Cerebellar nuclear complex (tissue), 1 donor: Measurements from ENCODE around the gene ZCCHC14.

Experiments
- DNase-seq, 2 experiments: peaks; one replicate each; lab custom pipeline; 2025; lab: John Stamatoyannopoulos, UW

ZCCHC14 gene

DNA sequence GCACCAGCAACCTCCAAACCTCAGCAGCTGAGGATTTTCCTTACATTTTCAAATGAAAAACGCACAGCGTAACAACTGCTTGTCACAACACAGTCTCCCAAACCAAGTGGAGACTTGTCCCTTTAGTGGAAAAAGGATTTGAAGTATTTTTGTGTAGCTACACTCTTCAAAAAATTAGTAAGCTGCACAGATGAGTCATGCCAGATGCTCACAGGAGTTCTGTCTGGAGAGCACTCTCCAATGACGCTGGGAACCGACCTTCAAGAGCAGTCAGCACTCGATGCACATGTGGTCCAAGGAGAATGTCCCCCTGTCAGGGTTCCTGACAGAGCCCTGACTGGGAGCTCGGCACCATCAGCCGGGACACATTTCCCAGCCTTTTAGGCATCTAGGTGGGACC is 60.9 kb downstream of the ZCCHC14 start:
- no peak for DNase-seq

DNA sequence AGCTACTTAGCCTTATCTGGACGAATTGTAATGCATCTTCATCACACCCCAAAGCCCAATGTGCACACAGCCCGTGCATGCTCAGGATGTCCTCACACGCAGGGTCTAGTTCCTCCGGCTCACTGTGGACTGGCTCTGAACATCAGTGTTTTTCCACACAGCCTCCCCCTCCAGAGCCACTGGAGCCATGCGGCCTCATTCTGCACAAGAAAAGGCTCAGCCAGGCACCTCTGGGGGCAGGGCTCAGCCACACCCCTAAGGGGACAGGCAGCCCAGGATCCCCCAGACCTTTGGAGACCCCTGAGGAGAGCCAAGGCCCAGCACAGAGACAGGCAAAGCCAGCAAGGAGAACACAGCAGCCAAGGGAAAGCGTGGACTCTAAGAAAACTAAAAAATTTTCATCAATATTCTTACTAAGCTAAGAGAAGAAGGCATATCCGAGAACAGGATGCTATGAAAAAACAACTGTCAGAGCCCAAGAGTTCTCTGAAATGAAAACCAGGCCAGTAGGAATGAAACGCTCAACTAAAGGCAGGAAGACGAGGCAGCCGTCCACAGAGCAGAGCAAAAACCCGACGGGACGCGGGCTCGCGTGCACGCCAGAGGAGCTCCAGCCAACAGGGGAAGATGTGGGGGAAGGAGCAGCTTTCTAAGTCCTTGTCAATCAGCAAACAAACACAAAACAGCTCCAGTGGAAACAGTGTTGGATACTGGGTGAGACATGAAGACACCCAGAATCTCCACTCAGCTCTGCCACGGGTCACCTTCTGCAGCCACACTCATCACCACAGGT is 66.2 kb downstream of the ZCCHC14 start:
- DNase-seq: no peak

DNA sequence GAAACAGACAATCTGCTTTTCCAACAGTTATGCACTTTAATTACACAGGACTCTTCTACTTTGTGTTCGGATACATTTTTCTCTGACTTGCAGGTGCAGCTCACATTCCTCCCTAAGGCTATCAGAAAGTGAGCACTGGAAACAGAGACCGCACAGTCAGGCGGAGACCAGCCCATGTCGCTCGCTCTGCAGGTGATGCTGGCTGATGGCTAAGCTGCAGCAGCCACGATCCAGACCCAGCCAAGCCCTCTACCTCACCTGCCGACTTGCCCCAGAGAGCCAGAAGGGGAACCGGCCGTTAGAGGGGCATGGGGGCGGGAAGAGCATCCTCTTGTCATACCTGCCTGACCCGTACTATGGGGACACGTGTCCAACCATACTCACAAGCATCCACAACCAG is 66.9 kb downstream of the ZCCHC14 start:
- no peak for DNase-seq

DNA sequence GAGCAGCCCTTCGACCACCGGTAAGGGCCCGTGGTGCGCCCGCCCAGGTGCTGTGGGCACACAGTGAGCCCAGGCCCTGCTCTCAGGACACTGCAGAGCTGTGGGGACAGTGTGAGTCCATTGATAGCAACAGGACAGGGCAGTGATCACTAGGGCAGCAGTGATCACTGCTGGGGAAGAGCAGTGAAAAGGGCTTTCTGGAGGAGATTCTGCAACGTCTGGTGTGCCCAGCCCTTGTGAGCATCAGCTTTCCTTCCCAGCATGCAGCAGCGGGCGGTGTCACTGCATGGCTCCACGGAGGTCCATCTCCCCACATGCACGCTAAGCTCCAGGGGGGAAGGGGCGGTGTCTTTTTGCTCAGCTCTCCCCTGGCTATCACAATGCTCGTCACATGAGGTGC is 68.6 kb downstream of the ZCCHC14 start:
- no peak for DNase-seq

DNA sequence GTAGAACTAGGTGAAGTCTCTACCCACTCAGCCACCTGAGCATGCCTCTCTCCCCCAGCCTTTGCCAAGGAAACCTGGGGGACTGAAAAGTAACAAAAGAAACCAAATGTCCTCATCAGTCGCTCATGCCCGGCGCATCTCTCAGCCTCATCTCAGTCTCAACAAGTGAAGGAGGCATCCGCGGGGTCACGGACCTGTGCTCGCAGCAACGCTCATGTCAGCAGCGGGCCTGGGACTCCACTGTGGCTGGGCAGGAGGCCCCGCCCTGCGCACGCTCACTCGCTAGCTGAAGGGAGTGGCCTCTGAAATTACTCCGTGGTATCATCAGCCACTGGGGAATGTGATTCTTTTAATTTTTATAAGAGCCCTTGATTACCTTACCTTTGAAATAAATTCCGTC is 69.4 kb downstream of the ZCCHC14 start:
- no peak for DNase-seq

DNA sequence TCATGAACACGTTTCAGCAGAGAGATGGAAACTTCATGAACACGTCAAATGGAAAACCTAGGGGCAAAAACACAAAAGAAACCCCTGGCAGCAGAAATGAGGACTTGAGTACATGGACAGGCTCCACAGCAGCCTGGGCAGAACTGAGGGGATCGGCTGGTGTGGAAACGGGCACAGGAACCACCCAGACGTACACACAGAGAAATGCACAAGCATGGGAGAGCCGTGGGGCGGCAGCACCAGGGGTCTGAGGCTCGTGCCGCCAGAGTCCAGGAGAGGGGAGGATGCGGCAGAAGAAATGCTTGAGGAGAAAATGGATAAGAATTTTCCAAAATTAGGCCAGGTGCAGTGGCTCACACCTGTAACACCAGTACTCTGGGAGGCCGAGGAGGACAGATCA is 70.7 kb downstream of the ZCCHC14 start:
- DNase-seq: no peak

DNA sequence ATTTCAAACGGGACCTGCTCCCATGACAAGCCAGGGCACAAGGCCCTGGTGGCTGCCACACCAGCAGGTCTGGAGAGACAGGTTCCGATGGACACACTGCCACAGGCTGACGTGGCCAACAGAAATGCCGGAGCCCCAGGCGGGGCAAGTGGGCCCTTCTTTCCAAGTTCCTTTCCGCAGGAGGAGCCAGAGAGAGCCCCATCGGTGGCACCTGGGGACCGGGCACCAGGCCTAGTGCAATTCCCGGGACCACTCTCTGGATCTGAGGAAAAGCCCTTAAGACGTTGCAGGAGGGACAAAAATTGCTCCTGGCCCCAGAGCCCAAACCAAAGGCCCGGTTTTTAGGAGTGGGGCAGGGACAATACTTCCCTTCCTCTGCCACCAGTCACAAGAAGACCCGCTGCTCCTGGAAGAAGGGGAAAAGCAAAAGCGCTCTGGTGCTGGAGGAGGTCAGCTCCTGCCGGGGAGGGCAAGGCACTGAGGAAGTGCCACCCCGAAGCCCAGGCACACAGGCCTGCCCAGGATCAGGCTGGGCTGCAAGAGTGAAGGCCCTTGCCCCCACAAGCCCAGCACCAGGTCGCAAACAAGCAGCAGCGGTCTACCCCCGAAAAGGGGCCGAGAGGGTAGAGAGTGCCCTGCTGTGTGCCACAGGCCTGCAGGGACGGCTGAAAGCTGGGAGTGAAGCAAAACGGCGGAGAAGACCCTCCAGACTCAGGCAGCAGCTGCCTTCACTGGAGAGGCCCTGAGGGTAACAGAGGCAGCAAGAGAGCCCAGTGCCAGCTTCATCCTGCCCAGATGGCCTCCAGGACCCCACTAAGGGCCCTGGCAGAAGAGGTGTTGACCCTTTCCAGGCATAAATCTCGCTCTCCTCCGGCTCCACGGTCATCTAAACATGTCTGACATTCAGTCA is 71.6 kb downstream of the ZCCHC14 start:
- DNase-seq: no peak

DNA sequence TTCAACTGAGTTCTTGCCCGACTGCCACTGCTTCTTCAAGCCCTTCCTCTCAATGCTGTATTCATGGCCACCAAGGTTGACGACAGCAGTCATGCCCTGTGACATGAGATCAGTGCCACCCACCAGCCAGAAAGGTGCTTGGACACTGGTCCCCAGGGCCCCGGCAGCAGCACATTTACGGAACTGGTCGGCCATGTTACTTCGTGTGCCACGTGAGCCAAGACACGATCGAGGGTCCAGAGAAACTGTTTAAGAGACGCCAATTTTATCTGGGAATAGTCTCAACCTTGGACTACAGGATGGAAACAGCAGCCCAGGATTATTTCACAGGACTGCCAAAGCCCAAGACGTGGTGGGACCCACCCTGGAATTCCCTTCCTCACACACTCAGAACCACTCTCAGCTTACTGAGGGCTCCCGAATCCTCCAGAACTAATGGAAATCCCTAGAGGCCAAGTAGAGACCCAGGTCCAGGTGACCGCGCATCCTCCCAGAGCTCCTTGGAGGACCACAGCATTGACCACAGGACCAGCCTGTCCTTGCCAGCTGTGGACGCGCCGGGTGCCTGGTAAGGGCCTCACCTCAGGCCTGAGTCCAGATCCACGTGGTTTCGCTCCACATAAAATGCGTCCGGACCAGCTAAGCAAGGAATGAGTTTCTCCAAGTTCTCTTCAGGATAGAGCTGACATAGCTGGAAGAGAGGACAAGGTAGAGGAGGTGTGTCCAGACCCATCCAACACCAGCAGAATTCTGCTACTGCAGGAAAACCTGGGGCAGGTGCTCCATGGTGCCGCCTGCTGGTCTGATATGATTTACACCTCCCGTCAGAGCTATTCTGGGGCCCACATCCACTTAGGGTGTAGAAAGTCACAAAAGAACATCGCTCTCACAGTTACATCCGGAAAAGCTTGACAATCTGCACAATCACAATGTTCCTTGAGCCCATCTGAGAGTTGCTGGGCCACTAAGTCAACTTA is 72.5 kb downstream of the ZCCHC14 start:
- no peak for DNase-seq

DNA sequence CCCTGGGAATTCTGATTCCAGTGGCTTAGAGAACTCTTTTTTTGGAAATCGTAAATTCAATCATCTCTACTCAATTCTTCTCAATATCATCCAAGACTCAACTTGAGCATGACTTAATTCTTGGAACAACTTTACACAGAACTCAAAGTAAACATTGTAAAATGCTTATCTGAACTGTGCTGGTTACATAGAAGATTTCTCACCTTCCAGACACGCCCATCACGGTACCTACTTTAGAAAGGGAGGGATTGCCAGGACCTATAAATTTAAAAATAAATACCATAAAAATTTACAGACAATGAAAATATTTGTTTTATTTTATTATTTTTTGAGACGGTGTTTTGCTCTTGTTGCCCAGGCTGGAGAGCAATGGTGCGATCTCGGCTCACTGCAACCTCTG is 74.2 kb downstream of the ZCCHC14 start:
- no peak for DNase-seq

DNA sequence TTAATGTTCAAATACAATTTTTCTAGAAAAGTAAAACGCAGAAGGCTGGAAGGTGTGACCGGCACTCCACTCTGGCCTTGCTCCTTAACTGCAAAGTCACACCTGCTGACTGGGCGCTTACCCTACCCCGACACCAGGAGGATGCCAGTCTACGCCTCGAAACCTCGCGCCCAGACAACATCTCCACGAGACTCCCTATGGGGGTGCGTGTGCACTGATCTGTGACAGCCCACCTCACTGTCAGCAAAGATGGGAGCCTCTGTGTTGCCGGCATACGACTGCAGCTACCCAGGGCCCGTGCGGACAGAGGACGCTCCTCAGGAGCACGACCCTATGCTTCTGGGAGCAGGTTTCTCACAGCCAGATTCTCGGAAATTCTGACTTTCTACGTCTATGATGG is 74.6 kb downstream of the ZCCHC14 start:
- no peak for DNase-seq

DNA sequence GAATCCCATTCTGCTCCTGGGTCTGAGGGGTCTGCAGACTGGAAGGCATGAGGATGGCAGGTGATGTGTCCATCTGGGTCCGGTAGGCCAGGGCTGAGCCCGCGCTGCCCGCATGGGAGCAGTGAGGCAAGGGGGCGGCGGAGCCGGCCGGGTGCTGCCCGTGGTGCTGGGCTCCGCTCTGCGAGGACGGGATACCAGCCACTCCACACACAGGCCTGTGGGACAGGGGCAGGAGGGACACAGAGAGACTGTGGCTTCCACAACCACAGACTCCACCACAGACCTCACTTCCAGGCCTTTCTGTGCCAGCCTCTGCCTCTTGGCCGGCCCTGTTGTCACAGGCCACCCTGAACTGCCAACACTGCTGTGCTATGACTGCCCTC is 75.3 kb downstream of the ZCCHC14 start:
- DNase-seq: no peak

DNA sequence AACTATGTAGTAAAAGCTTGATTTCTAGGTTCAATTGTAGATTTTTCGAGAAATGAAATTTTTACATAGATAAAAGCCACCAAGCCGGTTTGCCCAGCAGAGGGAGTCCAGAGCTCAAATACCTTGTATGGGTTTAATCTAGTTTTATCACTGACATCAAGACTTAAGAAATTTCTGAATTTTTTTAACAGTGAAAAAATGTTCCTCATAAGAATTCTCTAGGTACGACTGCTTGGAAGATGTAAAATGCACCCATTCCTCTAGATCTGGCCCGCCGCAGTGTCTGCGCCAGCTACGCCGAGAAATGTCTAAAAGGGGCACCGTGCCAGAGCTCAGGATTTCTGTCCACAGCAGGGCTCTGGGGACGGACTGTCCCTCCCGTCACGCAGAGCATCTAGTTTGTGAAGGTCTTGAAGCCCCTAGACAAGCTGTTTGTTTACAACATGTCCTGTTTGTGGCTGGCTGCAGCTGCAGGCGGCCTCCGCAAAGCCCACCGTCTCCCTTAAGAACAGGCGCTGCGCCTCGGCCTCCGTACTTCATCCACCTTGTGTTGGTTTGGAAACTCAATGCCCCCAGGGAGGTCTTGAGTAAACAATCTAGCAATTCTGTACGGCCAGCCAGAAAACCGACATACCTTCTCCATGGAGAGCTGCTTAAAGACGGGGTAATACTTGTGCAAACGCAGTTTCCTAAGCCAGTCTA is 75.8 kb downstream of the ZCCHC14 start:
- no peak for DNase-seq

DNA sequence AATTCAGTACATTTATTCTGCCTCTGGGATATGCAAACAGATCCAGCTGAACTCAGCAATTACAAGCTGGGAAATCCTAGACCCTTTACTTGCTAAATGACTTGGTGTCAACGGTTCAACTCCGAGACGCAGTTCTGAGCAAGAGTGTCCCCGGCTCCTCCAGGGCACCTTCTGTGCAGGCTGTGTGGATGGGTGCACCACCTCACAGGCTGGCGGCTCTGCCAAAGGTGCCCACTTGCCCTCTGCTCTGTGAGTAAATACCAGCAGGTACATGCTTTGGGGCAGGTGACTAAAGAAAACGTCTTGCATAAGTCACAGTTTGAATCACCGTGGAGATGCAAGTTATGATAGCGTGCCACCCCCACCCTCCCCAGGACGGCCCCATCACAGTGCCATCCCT is 77.4 kb downstream of the ZCCHC14 start:
- no peak for DNase-seq

DNA sequence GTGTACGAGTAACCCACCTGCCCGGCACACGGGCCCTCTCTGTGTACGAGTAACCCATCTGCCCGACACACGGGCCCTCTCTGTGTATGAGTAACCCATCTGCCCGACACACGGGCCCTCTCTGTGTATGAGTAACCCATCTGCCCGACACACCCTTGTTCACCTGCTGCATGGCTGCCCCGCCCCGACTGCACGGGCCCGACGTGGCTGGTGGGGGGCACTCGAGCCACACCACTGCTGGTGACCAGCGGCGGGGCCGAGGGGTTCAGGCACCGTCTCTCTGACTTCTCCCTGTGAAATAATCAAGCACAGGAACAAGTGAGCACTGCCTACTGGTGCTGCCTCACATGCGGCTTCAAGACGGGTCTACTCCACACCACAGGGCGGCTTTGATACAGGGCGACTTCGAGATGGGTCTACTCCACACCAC is 78.6 kb downstream of the ZCCHC14 start:
- no peak for DNase-seq

DNA sequence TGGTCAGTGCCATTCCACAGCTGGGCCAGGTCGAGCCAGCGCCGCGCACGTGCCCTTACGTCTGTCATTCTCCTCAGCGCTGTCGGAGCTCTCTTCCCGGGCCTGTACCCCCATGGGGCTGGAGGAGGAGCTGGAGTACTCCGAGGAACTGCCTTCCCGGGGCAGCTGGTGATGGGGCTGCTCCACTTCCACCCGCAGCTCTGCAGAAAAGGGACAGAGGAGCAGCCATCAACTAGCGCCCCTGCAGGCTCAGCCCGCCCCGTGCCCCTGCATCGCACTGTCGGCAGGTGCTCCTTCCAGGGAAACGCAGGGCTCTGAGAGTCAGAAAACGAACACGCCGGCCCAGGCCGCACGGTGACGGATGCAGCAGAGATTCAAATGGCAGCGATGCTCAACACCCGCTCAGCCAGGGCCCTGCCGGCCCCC is 79.8 kb downstream of the ZCCHC14 start:
- DNase-seq: no peak

DNA sequence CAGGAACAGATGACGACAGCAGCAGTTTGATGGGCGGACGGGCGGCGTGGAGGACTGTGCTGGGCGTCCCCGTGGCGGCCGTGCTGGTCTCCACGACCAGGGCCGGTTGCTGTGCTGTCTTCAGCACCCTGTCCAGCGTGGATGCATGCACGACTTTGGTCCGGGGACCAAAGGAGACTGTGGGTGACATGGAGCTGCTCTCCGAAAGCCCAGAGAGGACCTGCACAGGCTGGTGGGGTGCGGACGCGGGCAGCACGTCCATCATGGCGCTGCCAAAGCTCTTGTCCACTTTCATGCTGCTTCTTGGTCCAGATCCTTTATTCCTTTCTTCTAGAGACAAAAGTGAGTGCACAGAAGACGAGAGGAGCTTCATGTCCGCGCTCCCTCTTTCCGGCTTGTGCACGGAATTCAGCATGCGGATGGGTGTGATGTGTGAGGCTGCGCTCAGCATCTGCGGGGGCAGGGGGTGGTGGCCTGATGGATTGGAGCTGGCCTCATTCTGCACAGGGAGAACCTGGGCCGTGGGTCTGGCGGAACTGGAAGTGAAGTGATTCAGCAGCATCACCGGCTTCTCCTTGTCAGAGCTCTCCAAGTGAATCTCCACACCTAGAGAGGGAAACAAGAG is 80.3 kb downstream of the ZCCHC14 start:
- DNase-seq: no peak

DNA sequence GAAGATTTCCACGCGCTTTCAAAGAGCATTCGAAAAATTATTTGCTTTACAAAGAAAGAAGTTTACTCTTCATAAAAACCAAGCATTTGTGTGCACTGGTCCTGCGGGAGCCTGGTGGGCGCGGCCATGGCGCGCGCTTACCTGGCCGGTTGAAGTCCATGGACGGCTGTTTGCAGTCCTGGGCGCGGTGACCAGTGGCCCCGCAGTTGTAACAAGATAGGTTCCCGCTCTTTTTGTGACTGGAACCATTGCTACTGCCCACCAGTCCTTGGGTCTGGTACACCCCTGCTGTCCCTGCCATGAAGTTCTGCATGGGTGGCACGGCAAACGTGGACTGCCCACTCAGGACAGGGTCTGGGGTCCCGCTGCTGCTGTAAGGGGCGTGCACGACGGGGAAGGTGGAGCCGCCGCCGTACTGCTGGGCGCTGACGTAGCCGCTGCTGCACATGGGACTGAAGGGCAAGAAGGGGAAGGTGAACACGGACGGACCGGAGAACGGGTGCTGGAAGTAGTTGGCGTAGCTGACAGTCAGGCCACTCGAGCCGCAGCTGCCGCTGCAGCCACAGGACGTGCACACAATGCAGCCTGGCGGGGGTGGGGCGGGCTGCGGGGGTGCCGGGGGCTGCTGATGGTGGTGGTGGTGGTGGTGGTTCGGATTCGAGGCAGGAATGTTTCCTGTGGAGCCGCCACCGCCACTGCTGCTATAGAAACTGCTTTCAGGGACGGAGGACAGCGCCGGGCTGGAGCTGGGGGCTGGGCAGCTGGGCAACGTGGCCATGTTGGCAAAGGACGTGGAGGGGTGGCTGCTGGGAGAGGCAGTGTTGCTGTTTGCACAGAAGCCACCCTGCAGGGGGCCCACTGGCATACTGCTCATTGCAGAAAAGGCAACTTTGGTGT is 81.2 kb downstream of the ZCCHC14 start:
- DNase-seq: peak in 1 of 2 experiments; percentile 24

DNA sequence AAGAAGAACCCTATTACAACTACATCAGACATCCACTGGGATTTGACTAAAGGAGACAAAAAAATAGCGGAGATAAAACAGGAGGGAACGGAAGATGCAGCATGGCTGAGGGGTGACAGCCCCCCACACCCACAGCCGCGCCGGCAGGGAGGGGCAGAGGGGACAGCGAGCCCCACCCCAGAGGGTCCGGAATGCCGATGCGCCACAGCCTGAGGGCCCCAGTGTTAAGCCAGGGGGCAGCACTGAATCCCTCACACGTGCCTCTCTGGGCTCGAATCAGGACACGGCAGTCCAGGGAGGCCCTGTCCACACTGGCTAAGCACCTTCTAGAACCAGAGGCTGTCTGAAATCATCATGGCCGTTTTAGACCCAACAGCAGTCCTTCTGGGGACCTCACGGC is 81.9 kb downstream of the ZCCHC14 start:
- no peak for DNase-seq

DNA sequence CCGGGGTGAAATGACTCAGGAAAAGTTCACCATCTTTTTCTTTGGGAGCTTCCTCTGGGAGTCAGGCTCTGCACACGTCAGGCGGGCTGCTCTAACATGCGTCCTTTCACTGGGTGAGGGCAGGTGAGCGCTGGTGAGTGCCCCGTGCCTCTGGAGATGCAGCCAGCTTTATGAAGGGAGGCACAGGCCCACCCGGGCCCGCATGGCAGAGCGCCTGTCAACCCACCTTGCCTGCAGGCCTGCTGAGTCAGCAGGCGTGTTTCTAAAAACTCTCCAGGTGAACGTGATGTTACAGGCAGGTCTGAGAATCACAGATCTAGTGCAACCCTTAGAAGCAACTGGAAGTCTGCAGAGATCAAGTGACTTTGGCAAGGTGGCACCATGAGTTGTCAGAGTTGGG is 82.3 kb downstream of the ZCCHC14 start:
- DNase-seq: no peak

DNA sequence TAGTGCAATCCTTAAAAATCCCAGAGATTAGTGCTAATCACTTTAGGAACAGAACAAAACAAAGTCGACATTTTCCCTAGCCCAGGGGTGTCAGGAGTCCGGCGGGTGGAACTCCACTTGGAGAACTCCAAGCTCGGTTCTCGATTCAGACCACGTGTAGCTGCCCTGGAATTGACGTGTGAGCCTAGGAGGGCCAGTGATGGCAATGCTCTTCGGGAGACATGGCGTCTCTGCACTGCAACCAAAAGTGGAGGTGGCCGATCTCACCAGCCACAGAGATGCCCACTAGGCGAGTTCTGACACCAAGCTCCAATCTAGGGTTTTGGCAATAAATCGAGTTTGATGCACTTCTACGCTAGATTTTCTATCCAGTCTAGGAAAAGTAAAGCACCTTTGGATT is 83.0 kb downstream of the ZCCHC14 start:
- DNase-seq: no peak
